GM12892 (cell line): Measurements from ENCODE around the gene ARPC1B.

Source experiments
- DNase-seq: peaks from one replicate; pipeline ENCODE4 v3.0.0; 2011; ENCODE audit not compliant: insufficient read length
- FAIRE-seq: peaks from 2 replicates; lab custom pipeline; 2011; peaks lifted over from hg19 to GRCh38; lab: Jason Lieb, UNC
- POLR2A ChIP-seq: IDR thresholded peaks from 2 replicates; pipeline ENCODE4 v1.6.1; 2011; ENCODE audit warnings: low read depth, low read length, control low read depth
- POLR2AphosphoS5 ChIP-seq: IDR thresholded peaks from 2 replicates; pipeline ENCODE4 v1.6.1; 2011; ENCODE audit warnings: low read depth, low read length, control low read depth
- TAF1 ChIP-seq: IDR thresholded peaks from 2 replicates; pipeline ENCODE4 v1.6.1; 2011; ENCODE audit warnings: low read depth, mild to moderate bottlenecking, control low read depth, low read length, borderline replicate concordance

Gene ARPC1B

DNA sequence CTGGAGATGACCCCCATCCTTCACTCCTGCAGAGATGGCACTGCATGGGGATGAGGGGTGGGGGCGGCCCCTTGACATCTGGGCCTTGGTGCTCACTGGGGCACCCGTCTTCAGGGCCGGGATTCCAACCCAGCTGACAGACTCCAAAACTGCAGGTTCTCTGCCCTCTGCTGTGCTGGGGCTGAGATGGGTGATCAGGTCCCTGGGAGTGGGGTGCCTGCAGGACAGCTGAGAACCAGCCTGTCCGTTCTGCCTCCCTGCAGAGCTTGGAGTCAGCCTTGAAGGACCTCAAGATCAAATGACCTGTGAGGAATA, 19.6 kb downstream of the ARPC1B start:
- DNase-seq (no peak), FAIRE-seq (no peak)
- TF ChIP-seq TAF1: no peak
- TF ChIP-seq POLR2A: no peak
- TF ChIP-seq POLR2AphosphoS5: no peak

DNA sequence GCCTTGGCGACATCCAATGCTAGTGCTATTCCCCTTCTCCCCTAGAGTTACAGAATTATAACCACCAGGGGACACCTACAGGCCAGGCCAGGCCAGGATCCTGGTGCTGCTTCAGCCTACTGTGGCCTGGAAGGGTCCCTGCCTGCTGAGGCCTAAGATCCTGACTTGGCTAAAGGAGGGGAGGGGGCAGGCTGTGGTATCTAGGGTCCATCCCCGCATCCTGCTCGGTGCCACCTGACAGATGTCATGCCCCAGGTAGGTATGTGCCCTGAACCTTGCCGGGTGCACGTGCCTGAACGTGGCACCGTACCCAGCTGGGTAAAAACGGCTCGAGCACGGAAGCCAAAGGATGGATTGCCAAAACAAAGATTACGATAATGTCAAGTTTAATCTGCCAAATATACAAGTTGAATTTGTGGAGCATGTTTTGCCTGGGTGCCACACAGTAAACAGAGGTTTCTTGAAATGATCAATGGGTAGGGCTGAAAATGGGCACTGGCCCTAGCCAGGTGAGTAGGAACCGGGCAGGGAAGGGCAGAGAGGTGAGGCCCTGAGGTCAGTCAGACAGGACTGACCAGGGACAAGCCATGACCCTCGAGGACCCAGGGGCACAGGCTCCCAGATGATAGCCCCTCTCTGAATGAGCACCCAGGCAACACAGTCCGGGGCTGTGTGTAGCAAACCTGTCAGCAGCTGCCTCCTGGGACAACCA, 21.2 kb downstream of the ARPC1B start:
- no peak for FAIRE-seq

DNA sequence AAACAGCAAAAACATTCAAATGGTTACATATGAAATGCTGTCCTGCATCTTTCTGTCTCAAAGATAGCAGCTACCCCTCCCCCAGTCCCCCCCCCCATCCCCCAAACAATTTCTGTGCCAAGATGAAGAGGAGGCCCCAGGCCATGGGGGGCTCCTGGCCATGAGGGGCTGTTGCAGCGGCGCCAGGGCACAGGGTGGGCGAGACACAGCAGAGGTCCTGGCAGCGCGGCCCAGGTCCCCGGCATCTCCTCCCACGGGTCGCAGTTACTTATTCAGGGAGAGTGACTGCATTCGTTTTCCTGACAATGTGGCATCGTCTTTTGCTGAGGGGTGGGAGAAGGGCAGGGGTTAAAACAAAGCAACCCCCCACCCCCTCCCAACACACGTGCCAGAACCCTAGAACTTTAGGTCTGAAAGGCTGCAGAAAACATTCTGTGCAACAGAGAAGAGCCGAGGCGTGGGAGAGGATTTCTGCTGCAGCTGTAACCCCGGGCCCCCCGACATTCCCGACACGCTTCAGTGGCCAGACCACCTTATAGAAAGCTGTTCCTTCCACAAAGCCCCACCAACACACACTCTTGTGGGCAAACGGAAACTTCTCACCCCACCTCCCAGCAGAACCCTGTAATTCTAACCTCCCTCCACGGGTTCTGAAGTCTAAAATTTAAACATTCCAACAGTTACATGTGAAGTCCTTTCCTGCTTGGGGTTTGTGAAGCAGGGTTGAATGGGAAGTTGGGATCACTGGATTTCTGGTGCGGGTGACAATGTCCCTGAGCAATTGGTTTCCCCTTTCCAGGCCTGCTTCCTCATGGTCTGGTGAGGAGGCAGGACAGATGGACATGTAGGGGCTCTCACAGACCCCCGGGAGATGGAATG, 22.1 kb downstream of the ARPC1B start:
- DNase-seq (no peak), FAIRE-seq (no peak)
- TF ChIP-seq POLR2A: no peak

More for the DNA sequence above, 21.2 kb downstream of the ARPC1B start:
- DNase-seq: no peak
- TF ChIP-seq POLR2A (no peak), TAF1 (no peak), POLR2AphosphoS5 (no peak; the same call in 1 of the 2 replicates)

DNA sequence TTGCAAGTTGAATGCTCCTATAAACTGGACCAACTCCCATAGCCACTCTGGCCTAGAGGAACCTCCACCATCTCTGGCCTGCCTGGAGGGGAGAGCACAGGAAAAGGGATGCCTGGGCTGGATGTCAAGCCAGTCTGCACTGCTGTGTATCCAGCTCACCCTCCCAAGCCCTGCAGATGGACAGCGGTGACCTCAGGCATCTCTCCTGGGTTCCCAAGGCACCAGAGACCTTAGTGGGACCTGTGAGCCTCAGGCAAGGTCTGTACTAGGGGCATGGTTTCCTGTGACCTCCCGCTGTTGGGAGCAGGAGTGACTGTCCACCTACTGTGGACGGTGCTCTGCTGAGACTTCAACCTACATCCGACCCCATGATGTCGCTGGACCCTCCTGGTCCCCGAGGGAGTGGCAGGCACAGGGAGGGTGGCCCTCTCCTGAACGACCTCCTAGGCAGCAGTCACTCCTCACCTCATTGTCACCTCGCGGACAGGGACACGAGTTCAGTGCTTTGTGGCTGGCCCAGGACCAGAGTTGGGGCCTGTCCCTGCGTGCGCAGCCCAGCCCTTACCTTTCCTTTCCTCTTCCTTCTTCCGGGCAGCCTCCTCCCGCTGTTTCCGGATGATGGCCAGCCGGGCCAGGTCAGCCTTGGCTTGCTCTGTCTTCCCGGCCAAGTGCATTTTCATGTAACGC, 22.9 kb downstream of the ARPC1B start:
- peak; percentile 84 for TF ChIP-seq POLR2AphosphoS5
- no peak for TF ChIP-seq TAF1
- TF ChIP-seq POLR2A: peak; percentile 68
- FAIRE-seq: no peak
- DNase-seq: no peak

DNA sequence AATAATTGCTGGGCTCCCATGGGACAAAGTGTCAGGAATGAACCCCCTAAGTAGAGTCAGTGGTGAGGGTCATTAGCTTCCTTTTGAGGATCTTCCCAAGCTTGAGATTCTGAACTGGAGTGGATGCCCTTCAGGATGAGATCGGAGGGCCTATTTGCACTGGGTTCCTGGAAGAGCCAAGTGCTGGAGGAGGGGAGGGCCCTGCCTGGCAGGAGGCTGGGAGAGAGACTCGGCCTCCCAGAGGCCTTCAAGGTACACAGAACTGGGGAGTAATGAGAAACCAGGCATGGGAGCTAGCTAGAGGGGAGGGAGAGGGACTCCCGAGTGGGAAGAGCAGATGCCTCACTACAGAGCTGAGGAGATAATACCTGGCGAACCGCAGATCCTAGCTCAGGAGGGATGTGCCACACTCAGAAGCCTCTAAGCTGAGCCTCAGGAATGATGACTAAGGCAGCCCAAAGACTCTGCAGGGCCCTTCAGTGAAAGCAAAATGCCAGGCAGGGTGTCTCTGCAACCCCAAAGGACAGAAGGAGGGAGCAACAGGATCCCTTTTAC, 24.4 kb downstream of the ARPC1B start:
- no peak for FAIRE-seq
- no peak for DNase-seq
- no peak for TF ChIP-seq POLR2A
- no peak for TF ChIP-seq TAF1
- TF ChIP-seq POLR2AphosphoS5: 0 out of 2 replicates have a peak, but pooled peaks have one; percentile 12

DNA sequence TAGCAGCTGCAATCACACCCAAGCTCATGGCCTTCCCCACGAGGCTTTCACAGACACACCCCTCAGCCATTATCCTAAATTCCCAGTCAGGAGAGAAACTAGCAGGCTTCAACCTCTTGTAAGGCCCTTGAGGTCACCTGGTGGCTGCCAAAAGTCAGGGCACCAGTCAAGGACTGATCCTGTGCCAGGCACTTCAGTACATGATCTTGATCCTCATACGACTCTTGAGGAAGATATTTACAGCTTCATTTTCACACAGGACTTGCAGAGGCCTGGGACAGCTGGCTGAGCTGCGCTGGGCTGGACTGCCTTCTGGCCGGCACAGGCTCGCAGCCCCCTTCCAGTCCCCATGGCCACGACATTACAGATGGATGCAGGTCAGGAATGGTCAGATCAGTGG, 25.1 kb downstream of the ARPC1B start:
- TF ChIP-seq POLR2A (0 out of 2 replicates have a peak, but pooled peaks have one; percentile 18), TAF1 (no peak), POLR2AphosphoS5 (0 out of 2 replicates have a peak, but pooled peaks have one; percentile 23)
- FAIRE-seq: no peak
- no peak for DNase-seq

DNA sequence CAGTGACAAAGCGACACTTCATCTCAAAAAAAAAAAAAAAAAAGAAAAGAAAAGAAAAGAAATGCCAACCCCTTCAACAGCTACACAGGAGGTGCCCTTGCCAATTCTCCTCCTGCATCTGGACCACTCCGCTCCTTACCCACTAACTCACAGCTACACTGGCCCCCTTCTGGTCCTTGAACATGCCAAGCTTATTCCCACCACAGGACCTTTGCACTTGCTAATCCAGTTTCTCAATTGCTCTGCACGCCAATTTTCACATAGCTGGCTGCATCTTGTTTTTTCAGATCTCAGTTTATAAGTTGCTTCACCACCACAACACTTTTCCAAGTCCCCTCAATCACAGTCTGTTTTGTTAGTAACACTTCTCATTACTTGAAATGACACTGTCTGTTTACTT, 28.3 kb downstream of the ARPC1B start:
- FAIRE-seq: no peak

DNA sequence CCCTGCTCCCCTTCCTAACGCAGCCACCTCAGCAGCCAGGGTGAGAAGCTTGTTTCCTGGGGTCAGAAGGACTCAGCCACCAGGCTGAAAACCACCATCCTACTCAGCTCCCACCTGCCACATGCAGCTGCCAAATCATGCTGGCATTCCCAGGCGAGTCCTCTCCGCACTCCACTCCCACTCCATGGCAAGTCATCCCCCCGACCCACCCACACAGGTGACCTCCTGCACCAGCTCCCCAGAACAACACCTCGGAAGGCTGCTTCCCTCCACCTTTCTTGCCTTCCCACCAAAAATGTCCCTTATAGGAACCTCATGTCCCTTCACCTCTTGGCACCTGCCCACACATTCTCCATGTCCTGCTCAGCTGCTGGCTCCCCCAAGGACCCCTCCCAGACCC, 29.2 kb downstream of the ARPC1B start:
- no peak for FAIRE-seq
- no peak for TF ChIP-seq POLR2AphosphoS5
- TF ChIP-seq TAF1: no peak
- TF ChIP-seq POLR2A: no peak
- no peak for DNase-seq

More for the DNA sequence above, 28.3 kb downstream of the ARPC1B start:
- DNase-seq: no peak
- no peak for TF ChIP-seq TAF1
- no peak for TF ChIP-seq POLR2A
- no peak for TF ChIP-seq POLR2AphosphoS5

DNA sequence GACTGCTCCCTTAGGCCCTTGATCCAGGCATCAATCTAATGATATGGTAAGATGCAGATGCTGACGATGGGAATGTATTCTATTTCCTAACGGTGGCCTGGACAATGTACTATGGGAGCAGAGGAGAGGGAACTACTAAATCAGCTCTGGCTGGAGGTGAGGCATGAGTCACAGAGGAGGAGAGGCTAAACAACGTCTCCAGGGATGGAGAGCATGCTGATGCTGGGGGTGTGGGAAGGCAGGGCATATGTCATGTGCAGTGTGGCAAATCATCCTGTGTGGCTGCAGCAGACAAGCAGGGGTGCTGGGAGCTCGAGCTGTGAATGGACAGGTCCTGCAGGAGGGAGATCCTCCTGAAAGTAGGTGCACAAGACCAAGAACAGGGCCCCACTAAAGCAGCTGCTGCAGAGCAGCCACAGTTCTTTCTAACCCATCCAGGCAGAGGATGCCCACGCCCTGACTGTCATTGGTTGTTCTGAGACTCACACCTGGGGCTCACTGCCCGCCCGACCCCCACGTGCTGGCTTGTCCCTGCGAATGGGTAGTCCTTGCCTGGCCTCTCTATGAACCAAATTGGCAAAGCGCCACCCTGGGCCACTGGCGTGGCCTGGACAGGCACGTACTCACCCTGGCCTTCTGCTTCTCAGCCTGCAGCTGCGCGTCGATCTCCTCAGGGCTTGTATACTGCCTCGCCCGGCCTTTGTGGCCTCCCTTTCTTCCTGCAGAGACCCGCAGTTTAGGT, 29.9 kb downstream of the ARPC1B start:
- FAIRE-seq: no peak
- no peak for TF ChIP-seq POLR2AphosphoS5
- no peak for TF ChIP-seq TAF1
- TF ChIP-seq POLR2A: no peak
- DNase-seq: no peak

DNA sequence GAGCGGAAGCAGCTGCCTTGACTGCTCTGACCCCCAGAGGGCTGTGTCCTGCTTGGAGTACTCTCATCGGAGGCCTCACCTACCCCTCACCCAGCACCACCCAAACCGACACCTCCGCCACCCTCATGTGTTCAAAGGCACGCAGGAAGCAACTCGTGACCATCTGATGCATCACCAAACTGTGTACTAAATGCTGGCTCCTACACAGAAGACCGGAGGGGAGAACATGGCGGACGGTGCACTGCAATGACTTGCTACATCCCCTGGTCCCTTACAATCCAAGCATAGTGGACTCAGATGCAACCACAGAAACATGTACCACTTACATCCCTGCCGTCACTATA, 30.4 kb downstream of the ARPC1B start:
- FAIRE-seq (no peak), DNase-seq (no peak)
- TF ChIP-seq POLR2A (no peak), TAF1 (no peak), POLR2AphosphoS5 (no peak)
